ENCODE results near the gene TMEM106C.

GRCh38 chr12:47943623-47944340, 19.6 kb upstream of the TMEM106C start:
- no peak for TF ChIP-seq POLR2A (IDR thresholded peaks at IDR 0.05; ENCODE audit: low read depth)
- no peak for TF ChIP-seq CTCF (IDR thresholded peaks at IDR 0.05)
- no peak for TF ChIP-seq EP300 (IDR thresholded peaks at IDR 0.05)
- TF ChIP-seq POLR2AphosphoS5 (IDR thresholded peaks at IDR 0.05), result no peak
